ENCODE measurements around the gene HIC1.

Gene HIC1

GRCh38 chr17:2041561-2042389, 13.1 kb upstream of the HIC1 start, which contains the start of gene OVCA2:
Gene OVCA2 (plus strand): TSS chr17:2042022. CDS start chr17:2042048, 26 bp downstream.
- DNase-seq (ENCODE audit: low read depth) = peak; percentile 96
- TF ChIP-seq CTCF (conservative IDR thresholded peaks at IDR 0.05; ENCODE audit: low read depth, low read length) = peak; percentile 46
- H3K4me3 ChIP-seq (ENCODE audit: low read depth, low read length) = peak within 1 kb of the TSS; percentile 88

DNA sequence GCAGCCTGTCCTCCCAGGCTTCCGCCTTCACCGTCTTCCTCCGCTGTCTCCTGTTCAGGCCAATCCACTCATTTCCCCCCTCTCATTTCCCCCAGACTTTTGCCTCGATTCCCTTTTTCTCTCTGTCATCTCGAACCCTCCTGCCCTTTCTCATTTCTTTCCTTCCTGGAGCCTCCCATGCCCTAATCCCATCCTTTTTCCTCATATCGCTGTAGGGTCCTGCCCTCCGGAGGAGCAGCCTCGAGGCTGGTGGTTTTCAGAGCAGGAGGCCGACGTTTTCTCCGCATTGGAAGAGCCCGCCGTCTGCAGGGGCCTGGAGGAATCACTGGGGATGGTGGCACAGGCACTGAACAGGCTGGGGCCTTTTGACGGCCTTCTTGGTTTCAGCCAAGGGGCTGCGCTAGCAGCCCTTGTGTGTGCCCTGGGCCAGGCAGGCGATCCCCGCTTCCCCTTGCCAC, 12.5 kb upstream of the HIC1 start:
- H3K4me3 ChIP-seq (ENCODE audit: low read depth, low read length) = peak overlapping the region; percentile 88
- peak; percentile 71 for TF ChIP-seq CTCF (conservative IDR thresholded peaks at IDR 0.05; ENCODE audit: low read depth, low read length)
- peak; percentile 78 for DNase-seq (ENCODE audit: low read depth)

- DNase-seq (ENCODE audit: low read depth) = no peak
- peak overlapping the region; percentile 88 for H3K4me3 ChIP-seq (ENCODE audit: low read depth, low read length)
- no peak for TF ChIP-seq CTCF (conservative IDR thresholded peaks at IDR 0.05; ENCODE audit: low read depth, low read length)
Measured at GRCh38 chr17:2042933-2043332, 12.0 kb upstream of the HIC1 start.

- no peak for TF ChIP-seq CTCF (conservative IDR thresholded peaks at IDR 0.05; ENCODE audit: low read depth, low read length)
- H3K4me3 ChIP-seq (ENCODE audit: low read depth, low read length) = no peak overlapping the region
- peak; percentile 44 for DNase-seq (ENCODE audit: low read depth)
Measured at GRCh38 chr17:2043785-2044184, 11.1 kb upstream of the HIC1 start.

- TF ChIP-seq CTCF (conservative IDR thresholded peaks at IDR 0.05; ENCODE audit: low read depth, low read length) = no peak
- no peak overlapping the region for H3K4me3 ChIP-seq (ENCODE audit: low read depth, low read length)
- DNase-seq (ENCODE audit: low read depth) = no peak
Measured at GRCh38 chr17:2044263-2044894, 10.5 kb upstream of the HIC1 start.

DNA sequence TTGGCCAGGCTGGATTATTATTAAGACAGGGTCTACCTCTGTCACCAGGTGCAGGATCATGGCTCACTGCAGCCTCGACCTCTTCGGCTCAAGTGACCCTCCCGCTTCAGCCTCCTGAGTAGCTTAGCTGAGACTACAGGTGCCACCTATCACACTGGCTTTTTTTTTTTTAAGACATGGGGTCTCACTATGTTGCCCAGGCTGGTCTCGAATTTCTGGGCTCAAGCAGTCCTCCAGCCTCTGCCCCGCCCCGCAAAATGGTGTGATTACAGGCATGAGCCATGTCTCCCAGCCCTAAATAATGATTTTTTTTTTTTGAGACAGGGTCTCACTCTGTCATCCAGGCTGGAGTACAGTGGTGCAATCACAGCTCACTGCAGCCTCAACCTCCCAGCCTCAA, 7.3 kb upstream of the HIC1 start:
- no peak for TF ChIP-seq CTCF (conservative IDR thresholded peaks at IDR 0.05; ENCODE audit: low read depth, low read length)
- H3K4me3 ChIP-seq (ENCODE audit: low read depth, low read length) = no peak overlapping the region
- no peak for DNase-seq (ENCODE audit: low read depth)

Measured in choroid plexus epithelial cell (primary cell).